Globus pallidus (tissue), 1 donor: Measurements from ENCODE around the gene UQCRQ.
"Not testable (repeated sequence)": the region's sequence is repeated elsewhere in the genome, so short reads cannot be mapped to it uniquely, and the experiment has no call there.

ENCODE experiments used
- DNase-seq: peaks from one replicate; pipeline ENCODE4 v3.0.0-alpha.2; 2015; ENCODE audit warnings: low spot score

The UQCRQ gene

DNA sequence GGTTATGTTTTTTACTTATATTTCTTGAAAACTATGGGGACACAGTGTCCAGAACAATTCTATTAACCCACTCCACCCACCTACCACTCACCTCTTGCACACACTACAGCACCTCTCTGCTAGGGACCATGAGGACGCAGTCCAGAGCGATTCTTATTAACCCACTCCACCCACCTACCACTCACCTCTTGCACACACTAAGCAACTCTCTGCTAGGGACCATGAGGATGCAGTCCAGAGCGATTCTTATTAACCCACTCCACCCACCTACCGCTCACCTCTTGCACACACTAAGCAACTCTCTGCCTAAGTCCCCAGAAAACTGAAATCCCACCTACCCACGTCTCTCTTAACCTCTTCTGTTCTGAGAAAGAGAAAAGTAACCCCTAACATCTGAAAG lies 33.8 kb upstream of the UQCRQ start:
- DNase-seq, result no peak

GRCh38 chr5:132834057-132834456 lies 32.4 kb upstream of the UQCRQ start:
- DNase-seq, result no peak

DNA sequence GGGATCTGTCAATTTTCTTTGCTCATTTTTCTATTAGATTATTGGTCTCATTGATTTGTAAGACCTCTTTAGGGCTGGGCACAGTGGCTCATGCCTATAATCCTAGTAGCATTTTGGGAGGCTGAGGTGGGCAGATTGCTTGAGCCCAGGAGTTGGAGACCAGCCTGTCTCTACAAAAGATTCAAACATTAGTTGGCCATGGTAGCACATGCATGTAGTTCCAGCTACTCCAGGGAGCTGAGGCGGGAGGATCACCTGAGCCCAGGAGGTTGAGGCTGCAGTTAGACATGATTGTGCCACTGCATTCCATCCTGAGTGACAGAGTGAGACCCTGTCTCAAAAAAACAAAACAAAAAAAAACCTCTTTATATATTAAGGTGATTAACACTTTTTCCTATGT lies 29.6 kb upstream of the UQCRQ start:
- DNase-seq, result no peak

- no peak for DNase-seq
These were observed 28.6 kb upstream of the UQCRQ start for GRCh38 chr5:132837868-132838267.

DNA sequence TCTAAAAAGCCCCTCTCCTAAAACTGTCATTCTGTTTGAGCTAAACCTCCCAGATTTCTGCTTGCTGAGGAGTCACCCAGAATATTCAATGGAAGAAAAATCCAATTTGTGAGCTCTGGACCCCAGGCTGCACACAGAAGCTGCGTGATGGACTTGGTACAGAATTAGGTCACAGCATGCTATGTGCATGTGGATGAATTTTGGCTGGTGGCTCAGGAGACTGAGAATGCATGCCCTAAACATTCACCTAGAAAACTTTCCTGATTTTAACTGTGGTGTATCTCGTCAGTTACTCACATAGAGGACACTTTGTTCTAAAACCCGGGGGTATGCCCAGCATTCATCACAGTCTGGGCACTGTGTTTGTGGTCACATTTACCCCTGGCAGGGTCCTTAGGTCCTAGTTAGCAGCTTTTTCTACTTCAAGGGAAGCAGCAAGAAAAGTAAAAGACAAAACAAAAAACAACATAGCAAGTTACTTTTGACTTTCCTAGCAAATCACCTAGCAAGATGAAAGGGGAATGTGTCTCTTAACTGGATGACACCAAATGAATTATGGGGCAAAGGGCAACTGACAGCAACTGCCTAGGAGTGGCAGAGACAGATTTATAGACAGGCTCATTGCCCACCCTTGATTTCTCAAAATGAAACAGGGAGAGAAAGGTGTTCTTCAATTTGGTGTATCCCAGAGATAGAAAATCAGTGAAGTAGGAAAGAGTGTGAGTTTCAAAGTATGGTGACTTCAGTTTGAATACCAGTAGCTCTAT lies 27.7 kb upstream of the UQCRQ start:
- DNase-seq, result no peak

DNA sequence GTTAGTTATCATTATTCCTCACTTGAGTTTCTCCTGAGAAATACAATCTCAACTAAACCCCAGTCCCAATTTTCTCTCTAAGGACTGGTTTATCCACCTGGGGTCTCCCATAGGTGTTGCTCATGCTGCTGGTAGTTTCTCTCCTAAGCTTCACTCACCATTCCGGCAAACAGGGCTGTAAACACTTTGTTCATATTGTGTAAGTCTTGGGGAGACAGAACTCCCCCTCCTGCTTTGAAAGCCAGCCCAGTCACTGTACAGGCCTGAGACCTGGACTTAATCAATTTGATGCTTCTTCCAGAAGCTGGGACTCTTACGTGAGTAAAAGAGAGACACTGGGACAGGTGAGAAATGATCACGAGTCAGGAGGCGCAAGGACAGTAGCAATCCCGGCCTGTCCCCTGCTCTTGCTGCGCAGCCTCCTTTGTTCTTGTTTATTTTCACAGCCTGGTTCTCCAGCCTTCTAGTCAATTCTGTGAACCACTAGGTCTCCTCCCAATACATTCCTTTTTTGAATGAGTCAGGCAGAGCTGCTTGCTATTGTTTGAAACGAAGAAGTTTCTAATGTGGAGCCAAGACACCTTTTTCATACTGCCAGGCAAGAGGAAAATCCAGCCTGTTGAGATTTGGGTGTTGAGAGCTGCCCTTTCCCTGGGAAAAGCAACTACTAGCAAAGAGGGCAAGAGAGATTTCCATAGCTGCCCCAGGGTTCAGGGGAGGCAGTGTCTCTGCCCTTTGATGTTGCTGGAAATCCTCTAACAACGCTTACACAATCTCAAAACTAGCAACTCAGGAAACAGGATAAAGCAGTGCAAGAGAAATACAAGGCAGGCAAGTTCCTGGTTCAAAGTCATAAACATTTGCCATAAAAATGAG lies 26.8 kb upstream of the UQCRQ start:
- DNase-seq, result no peak

DNA sequence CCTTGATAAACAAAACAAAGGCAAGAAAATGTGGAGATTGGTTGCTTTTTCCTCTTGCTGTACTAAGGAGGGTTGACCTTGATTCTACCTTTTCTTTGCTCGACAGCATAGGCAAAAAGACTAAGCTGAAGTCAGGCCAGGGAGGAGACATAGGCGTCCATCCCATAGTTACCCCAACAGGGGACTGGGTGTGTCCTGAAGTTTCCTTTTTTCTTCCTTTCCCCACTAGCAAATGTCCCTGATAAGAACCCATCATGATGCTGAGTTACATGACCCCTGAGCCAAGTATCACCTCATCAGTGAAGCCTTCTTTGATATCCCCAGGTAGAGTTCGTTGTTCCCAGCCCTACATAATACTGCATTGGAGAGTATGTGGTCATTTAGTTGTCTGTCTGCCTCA lies 26.1 kb upstream of the UQCRQ start:
- DNase-seq, result no peak

DNA sequence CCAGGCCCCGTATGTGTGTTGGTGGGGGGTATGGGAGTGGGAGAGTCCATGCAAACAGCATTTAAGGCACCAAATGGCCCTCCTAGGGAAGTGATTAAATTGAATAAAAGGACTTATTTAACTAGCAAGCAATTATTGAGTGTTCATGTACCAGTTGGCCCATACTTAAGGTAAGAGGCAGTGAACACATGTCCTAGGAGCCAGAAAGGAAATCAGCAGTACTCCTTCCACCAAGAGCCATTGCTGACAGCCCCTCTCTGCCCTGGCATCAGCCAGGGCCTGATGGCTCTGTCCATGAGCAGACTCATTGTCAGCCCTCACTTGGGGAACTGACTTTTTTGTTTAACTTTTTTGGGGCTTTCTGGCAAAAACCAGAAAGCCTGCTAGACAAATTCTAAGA lies 25.5 kb upstream of the UQCRQ start:
- DNase-seq, result no peak

- DNase-seq, result no peak
These were observed 25.1 kb upstream of the UQCRQ start for GRCh38 chr5:132841305-132841704.

DNA sequence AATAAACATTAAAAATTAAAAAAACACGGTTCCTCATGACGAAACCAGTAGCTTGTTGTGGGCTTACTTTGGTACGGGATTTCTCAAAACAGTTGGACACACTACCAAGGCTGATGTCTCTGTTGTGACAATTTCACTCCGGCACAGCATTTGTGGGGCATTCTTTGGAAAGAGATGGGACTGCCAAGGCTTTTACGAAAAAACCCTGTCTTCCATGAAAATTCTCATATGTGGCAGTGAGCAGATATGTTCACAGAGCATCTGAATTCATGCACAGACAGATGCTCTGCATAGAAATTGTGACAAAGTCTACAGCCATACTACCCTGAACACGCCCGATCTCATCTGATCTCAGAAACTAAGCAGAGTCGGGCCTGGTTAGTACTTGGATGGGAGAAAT lies 18.2 kb upstream of the UQCRQ start:
- no peak for DNase-seq

GRCh38 chr5:132849347-132849746 lies 17.1 kb upstream of the UQCRQ start:
- no peak for DNase-seq

GRCh38 chr5:132850066-132850465 lies 16.4 kb upstream of the UQCRQ start:
- no peak for DNase-seq

DNA sequence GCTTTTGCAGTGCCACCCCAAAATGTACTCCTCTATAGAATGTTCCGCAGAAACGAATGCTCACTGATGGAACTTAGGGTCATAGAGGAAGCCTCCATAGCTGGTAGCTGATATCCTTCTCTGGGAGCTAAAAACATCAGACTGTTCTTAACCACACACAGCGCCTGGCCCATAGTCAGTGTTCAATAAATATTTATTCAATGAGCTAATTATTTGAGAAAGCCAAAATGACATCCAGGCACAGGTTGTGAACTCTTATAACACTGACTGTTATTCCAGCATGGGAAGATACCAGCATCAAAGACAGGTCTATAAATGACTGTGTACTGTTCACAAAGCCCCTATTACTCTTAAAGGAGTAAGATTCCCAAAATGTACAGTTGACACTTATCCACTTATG lies 13.1 kb upstream of the UQCRQ start:
- no peak for DNase-seq

GRCh38 chr5:132853790-132854189 lies 12.7 kb upstream of the UQCRQ start:
- DNase-seq, result no peak

DNA sequence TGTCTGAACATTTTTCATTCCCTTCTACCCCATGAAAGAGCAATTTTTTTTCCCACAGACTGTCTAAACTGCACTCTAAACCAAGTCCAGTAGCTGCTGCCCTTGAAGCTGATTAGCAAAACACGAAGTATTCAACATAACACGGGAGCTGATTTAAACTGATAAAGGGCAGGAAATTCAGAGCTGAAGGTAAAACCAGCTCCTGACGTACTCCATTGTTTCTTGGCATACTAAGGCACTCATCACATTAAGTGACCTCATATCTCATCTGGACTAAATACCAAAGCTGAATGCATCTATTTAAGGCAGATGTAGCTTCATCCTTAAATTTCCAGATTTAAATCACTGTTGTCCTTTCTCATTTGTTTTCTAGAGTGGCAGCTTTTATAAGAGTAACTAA lies 12.1 kb upstream of the UQCRQ start:
- no peak for DNase-seq

DNA sequence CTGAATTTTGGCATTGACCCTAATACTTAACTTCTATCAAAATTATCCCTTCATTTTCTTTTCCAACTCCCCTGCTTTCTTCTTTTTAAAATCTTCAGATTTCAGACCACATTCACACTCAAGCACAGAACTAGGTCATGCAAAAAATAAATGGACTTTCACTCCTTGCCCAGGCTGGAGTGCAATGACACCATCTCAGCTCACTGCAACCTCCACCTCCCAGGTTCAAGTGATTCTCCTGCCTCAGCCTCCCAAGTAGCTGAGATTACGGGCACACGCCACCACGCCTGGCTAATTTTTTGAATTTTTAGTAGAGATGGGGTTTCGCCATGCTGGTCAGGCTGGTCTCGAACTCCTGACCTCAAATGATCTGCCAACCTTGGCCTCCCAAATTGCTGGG lies 11.4 kb upstream of the UQCRQ start:
- not testable (repeated sequence) for DNase-seq

- no peak for DNase-seq
These were observed 10.4 kb upstream of the UQCRQ start for GRCh38 chr5:132856011-132856410.

DNA sequence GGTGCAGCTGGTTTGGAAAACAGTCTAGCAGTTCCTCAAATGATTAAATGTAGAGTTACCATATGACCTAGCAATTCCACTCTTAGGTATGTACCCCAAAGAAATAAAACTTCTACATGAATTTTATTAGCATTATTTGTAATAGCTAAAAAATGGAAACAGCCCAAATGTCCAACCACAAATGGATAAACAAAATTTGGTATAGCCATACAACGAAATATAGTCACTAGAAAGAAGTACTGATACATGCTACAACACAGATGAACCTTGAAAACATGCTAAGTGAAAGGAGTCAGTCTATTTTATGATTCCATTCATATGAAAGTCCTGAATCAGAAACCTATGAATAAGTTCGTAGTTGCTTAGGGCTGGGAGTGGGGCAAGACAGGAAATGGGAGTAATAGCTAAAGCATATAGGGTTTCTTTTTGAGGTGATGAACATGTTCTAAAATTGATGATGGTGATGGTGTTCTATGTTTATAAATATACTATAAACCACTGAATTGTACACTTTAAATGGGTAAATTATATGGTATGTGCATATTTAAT lies 6.5 kb upstream of the UQCRQ start:
- no peak for DNase-seq

- DNase-seq, result no peak
These were observed 5.7 kb upstream of the UQCRQ start for GRCh38 chr5:132860742-132861141.

DNA sequence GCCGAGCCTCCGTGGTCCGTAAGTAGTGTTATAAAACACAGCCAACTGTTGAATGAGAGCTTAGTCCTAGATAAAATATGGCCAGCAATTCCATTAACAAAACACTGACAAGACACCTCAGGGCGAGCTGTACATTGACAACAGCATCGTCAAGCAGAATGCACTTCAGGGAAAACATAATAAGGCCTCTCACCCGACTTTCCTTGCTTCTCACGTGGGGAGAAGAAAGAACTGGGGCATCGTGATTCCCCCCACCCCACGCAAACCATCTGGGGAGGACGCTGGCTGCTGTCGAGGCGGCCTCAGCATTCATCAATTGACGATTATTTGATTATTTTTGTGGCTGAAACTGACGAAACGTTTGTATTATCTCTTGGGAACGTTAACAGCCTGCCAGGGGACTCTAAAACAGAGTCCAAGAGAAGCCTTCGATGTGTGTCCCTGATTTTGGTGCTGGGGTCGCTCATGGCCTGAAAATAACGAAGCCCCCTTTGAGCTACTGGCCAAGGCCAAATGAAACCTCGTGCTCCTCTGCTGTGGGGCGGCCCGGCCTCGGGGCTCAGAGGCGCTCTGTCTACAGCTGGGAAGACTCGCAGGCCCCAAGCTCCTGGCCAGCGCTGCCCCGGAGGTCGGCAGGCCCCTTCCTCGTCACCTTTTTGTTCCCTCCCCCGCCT lies 637 bp upstream of the UQCRQ start:
- DNase-seq, result no peak

DNA sequence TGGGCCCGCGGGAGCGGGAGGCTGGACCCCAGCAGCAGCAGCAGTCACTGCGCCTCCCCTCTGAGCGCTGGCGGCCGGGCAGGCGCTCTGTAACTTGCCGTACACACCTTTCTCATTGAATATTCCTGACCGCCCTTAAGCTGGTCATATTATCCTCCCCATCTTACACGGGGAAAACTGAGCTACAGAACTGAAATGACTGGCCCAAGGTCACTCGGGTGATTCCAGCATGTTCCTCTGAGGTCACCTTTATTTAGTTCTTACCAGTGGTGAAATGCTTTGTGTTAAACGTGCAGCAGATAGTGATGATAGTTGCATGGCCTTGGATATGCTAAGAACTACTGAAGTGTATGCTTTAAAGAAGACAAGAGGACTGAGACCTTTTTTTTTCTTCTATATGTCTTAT lies 607 bp downstream of the UQCRQ start:
- no peak for DNase-seq

DNA sequence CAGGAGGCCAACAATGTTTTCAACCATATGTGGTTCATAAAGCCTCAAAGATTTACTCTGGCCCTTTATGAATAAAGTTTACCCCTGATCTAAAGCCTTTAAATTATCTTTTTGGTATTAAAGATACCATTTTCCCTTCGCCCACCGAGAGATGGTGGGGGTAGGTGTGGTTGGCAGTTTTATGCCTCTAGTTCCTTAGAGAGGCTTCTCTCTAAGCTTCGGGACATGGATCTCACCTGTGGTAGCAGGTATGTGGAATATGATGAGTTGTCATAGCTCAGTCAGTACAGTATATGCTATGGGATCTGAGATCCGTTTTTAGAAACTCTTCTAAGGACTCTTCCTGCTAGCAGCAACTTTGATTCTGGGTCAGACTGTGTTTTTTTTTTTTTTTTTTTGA lies 2.3 kb downstream of the UQCRQ start:
- DNase-seq, result no peak

DNA sequence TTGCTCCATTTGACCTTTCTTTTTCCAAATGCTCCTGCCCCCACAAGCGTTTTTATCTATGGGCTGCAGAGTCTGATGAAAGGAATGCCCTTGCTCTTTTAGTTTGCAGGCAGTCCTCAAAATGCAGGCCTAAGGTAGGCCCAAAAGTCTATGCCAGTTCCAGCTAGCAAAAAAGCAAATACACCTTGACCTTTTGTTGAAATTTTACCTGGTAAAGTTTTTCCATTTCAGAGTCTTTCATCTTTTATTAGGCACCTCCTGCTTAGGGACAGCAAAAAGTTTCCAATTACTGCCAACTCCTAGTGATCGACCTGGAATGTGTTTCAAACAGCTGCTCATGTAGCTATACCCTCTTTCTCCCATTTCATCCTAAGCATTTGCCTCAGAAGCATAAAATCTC lies 4.4 kb downstream of the UQCRQ start:
- no peak for DNase-seq
